AG08395 (cell line): ENCODE data around the gene TBC1D14.
A peak's percentile ranks its signal among the peaks of the same experiment; 100 is the strongest.
"Not testable (repeated sequence)": the region's sequence is repeated elsewhere in the genome, so short reads cannot be mapped to it uniquely, and the experiment has no call there.

Experiments
- DNase-seq: peaks from one replicate; pipeline ENCODE4 v3.0.0; 2012; ENCODE audit warnings: mixed read lengths, low spot score

Gene TBC1D14

GRCh38 chr4:6890971-6891370, 18.7 kb upstream of the TBC1D14 start:
- not testable (repeated sequence) for DNase-seq

DNA sequence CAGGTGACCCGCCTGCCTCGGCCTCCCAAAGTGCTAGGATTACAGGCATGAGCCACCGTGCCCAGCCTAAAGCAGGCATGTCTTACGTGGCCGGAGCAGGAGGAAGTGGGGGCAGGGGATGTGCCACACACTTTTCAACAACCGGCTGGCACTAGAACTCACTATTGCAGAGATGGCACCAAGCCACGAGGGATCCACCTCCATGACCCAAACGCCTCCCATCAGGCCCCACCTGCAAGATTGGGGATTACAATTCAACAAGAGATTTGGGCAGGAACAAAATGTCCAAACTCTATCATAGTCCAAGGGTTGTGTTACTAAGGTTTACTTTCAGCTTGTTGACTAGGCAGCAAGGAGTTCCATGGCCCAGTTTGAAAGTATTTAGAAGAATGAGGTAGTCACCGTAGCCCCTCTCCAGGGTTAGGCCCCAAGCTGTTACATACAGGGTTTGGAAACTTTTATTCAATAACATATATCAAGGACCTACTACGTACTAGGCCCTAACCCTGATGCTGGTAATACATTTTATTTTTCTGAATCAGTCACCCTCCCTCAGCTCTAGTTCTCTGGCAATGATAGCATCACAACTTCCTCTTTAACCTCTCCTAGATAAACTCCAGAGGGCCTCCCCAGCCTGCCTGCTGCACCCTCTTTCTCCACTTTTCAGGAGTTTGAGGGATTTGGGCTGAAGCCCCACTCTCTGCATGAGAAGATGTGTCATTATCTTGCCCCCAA, 18.0 kb upstream of the TBC1D14 start:
- DNase-seq, result no peak

DNA sequence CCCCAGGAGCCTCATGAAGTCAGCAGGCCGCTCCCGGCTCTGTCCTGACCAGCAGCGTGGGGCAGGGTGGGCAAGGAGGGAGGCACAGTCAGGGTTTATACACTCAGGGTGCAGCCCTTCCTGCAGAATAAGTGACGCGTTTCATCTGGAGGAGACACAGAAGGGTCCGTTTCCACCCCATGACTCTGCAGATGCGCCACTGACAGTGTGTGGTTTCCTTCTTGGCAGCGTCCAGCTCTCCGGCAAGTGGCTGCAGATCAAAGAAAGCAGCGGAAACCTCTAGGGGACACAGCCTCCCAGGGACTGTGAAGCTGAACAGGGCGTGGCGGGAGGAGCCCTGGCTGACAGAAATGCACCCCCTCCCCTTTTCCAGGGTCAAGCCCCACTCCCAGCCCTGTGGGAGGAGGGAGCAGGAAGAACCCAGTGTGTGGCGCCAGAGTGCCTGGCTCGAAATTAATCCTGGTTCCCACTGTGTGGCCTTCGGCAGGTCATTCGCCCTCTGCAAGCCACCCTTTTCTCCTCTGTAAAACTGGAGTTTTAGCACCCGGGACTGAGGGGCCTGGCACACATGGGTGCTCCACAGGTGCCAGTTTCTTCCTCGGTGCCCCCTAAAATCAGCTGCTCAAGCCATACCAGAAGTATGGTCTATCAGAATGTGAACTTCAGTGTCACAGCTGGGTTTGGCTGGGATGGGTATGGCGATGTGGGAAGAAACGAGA, 17.3 kb upstream of the TBC1D14 start:
- DNase-seq, result peak; percentile 82

DNA sequence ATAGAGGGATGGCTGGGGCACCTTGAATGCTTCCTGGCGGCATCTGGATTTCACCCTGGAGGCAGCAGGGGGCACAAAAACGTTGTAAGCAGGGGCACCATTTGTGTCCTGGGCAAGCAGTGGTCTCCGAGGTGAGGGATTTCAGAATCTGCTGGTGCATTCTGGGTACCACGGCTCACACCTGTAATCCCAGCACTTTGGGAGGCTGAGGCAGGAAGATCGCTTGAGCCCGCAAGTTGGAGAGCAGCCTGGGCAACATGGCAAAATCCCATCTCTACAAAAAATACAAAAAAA, 16.8 kb upstream of the TBC1D14 start:
- no peak for DNase-seq

DNA sequence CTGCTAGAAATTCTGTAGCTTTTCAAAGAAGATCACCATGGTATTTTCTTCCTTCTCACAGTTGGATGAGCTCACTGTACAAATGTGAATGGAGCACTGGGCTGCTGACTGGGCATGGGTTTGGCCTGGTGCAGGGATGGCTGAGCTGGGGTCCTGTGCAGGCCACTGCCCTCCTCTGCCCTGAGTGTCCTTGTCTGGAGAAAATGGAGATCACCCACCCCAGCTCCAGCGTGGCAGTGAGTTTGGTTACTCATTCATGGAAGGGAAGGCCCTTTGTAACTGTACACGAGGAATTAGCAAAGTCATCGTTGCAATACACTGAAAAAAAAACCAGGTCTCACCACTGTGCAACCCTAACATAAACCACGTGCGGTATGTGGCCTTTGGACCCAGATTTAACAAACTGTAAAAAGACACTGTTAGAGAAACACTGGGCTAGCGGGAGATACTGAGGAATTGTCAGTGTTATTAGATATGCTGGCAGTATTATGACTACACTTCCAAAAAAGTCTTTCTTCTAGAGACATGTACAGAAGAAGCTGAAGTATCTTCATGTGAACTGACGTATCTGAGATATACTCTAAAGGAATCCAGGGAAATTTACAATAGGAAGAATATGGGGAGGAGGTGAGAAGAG, 16.1 kb upstream of the TBC1D14 start:
- no peak for DNase-seq

DNA sequence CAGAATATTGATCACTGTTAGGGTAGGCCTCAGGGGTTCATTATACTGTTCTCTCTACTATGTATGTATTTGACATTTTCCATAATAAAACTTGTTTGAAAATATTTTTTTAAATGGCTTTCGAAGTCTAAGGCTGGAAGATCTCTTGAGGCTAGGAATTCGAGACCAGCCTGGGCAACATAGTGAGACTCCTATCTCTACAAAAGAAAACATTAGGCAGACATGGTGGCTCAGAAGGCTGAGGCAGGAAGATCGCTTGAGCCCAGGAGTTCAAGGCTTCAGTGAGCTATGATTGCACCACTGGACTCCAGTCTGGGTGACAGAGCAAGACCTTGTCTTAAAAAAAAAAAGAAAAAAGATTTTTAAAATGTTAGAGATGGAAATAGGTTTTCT, 15.5 kb upstream of the TBC1D14 start:
- no peak for DNase-seq

DNA sequence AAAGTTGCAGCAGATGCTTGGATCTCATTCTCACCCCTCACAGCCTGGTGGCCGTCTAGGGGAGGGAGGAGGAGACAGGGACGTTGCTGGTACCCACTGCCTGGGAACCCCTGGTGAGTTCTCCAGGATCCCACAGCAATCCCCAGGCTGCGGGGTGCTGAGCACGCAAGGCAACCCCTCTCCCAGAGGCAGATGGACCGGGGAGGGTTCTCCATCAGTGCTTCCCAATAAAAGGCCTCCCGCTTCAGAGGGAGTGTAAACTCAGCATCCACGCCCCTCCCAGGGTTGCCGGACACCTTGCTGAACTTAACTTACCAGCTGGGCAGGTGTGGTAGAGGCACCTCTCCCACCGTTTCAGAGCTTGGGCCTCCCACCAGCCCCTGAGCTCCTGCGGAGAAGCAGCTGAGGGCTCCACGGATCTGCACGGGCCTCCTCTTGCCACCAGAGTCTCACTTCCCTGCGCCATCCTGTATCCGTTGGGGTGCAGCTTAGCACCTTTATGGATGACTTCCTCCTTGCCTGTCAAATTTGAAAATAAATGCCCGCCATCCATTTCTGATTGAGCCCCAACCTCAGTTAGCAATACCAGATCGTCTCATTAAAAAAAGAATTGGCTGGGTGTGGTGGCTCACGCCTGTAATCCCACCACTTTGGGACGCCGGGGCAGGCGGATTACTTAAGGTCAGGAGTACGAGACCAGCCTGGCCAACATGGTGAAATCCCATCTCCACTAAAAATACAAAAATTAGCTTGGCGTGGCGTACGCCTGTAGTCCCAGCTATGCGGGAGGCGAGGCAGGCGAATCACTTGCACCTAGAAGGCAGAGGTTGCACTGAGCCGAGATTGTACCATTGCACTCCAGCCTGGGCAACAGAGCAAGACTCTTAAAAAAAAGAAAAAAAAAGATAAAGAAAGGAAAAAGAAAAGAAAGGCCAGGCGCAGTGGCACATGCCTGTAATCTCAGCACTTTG, 14.8 kb upstream of the TBC1D14 start:
- no peak for DNase-seq

DNA sequence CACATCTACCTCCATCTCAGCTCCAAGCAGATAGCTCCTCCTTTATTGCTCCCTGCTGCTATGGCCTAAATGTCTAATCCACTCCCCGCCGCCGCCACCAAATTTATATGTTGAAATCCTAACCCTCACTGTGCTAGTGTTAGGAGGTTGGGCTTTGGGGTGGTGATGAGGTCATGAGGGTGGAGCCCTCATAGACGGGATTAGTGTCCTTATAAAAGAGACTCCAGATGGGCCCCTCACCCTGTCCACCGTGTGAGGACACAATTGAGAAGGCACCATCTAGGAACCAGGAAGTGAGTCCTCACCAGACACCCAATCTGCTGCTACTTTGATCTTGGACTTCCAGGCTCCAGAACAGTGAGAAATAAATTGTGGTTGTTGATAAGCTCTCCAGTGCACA, 13.6 kb upstream of the TBC1D14 start:
- DNase-seq, result no peak

DNA sequence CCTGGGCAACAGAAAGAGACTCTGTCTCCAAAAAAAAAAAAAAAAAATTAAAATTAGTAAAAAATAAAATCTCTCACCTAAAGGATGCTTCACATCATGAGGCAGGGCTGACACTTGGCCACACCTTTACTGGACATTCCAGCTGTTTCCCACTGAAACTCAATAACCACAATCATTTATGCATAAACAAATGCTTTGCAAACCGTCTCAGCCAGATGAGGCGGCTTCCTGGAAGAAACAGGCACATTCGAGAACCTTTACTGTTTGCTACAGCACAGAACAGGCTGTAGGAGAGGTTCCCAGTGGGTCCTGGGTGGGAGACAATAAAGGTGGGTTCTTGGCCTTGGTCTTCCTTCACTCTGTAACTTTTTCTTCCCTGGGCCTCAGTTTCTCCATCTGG, 10.9 kb upstream of the TBC1D14 start:
- DNase-seq, result no peak

DNA sequence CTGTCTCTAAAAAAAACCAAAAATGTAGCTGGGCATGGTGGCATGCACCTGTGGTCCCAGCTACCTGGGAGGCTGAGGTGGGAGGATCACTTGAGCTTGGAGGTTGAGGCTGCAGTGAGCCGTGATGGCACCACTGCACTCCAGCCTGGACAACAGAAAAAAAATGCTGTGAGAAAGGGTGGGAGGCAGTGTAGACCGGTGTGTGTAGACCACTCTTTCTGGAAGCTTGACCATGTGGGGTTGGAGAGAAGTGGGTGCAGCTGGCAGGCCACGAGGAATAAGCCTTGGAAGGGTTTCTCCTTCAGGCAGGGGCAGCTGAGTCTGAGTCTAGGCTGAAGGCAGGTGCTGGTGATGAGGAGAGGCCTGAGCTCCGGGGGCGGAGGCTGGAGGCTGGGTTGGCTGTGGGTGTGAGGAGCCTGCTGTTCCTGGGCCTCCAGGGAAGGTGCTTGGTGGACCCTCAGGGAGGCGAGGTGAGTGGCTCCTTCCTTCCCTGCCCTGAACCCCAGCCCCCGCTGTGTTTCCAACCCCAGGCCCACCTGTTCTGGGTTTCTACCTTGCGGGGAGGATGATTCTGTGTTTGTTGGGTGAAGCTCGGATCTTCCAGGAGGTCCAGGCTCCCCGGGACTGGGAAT, 9.3 kb upstream of the TBC1D14 start:
- DNase-seq, result no peak

- no peak for DNase-seq
These were observed 8.7 kb upstream of the TBC1D14 start for GRCh38 chr4:6900956-6901355.

DNA sequence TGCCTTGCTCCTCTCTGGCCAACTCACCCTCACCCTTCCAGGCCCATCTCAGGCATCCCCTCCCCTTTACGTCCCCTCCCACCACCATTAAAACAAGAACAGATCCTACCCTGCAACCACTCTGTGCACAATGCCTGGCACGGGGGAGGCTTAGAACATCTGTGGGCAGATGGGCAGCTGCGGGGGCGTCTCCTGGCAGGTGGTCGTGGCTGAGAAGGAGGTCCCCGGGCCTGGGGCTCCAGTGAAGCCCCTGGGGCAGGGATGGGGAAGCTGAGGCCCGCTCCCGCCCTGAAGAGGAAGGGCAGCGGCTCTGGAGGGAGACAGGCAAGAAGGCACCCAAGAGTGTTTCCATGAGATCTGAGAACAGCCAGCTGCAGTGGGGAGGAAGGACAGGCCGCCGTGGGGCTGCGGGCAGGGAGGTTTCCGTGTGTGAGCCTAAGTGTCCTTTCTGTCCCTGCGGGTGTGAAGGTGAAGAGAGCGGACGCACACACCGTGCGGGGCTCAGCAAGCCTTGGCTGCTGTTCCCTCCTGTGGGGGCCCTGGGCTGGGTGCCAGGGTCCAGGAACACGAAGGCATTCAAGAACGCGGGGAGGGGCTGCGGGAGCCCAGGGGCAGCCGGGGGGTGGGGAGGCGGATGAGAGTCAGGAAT, 7.8 kb upstream of the TBC1D14 start:
- no peak for DNase-seq

DNA sequence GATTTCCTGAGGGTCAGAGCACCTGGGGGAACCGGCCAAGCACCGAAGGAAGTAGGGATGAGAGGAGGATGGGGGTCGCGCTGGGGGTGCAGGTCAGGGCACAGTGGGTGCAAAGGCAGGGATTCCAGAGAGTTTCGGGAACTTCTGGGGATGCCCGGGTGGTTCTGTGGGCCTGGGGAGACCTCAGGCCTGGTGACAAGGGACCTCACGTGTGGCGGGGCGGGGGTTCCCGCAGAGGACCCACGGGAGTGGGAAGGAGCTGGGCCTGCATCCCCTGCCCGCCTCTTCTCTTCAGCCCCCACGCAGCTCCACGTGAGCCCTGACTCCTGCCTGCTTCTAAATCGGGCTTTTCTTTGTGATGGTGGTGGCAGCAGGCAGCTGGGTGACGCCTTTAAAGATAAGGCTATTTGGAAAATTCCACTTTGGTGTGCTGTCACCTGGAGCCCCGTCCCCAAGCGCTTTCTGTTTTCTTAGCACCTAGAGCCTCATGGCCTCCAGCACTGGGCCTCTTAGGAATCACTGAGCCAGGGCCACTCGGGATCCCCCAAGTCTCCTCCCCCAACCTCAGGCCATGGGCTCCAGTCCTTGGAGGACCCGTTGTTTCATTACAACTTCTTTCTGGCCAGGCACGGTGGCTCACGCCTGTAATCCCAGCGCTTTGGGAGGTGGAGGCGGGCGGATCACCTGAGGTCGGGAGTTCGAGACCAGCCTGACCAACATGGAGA, 7.1 kb upstream of the TBC1D14 start:
- DNase-seq, result no peak

DNA sequence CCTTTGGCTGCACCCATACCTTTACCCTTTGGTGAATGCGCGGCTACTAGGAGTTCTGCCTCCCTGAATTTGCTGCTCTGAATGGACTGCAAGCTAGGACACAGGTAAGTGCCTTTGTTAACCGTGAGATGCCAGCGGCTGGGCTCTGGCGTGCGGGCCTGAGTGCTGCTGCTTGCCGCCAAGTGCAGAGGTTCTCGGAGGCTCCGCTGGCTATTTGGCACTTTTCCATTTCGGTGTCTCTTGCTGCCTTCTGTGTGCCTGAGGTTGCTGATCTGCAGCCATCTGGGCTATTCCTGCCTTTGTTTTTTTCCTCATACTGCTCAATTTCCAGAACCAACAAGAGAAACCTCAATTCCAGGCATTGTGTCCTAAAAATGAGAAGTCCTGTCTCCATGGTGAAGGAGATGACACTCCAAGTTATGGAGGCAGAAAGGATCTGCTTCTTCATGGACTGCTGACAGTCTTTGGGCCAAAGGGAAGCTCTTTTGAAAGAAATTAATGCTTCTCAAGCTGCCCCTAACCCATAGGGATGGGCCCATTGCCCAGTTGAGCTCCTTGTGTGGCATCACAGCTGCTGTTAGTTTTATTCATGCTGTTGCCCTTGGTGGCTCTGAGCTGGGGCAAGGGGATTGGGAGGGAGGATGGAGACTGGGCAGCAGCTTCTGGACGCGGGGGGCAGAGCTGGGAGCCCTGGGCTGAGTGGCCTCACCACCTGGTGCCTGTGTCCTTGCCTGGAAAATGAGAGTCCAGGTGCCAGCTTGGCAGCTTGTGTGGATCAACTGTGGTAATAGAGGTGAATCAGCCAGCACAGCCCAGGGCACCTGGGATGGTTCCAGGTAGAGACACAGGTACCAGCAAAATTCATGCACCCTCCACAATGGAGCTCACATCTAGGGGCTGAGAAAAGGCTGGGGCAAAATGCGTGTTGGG, 3.8 kb upstream of the TBC1D14 start:
- DNase-seq, result no peak

DNA sequence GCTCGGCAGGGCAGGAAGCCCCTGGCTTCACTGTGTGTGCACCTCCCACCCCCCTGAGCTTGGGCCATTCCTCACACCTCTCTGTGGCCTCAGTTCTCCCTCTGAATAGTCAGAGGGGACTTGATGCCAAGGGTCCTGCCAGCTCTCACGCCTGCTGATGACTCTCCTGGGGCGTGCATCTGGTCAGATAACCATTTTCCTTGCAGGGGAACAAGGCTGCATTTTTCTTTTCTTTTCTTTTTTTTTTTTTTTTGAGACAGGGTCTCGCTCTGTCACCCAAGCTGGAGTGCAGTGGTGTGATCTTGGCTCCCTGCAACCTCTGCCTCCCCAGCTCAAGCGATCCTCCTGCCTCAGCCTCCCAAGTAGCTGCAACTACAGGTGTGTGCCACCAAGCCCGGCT, 3.1 kb upstream of the TBC1D14 start:
- not testable (repeated sequence) for DNase-seq

DNA sequence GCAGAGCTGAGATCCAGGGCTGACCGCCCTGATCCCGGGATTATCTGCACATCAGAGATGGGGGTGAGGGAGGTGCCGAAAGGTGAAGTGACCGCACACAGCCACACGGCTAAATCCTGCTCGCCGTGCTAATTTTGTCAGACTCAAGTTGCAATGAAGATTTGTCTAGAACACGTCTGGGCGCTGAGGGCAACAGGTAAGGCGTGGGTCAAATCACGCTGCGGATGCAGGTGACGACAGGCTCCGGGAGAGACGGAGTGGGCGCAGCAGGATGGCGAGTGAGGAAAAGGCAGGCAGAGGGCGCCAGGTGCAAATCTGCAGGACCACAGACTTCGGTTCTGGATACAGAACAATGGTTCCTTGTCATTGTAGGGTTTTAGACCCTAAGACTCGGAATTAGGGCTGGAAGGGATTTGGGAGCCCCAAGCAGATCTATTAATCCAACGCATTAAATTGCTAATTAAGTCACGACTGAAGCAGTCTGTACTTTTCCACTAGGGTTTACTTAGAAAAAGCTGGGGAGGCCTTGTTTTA, 1.9 kb upstream of the TBC1D14 start:
- no peak for DNase-seq

- DNase-seq, result peak; percentile 47
These were observed 1.1 kb upstream of the TBC1D14 start for GRCh38 chr4:6908432-6909112.

- no peak for DNase-seq
These were observed 329 bp downstream of the TBC1D14 start for GRCh38 chr4:6909970-6910339.
